Panc1 (cell line): ENCODE measurements around the gene ANAPC1. TPM values are rescaled to one million over a fixed set of nuclear protein-coding genes. Genes with fewer than 3 reads are reported as not detected.
"Not testable (repeated sequence)": the region's sequence is repeated elsewhere in the genome, so short reads cannot be mapped to it uniquely, and the experiment has no call there.

Experiments
- ATAC-seq: fragments of 200-7000 bp; cut with Tn5 transposase; 2 replicates; pipeline ENCODE4 v1.9.1; 2020; ENCODE audit warnings: mild to moderate bottlenecking, moderate library complexity
- BruUV-seq: library from RNA; stranded (reverse); fragments of 400-500 nt; replicated peaks from 2 replicates; lab custom pipeline; 2021; lab: Mats Ljungman, UMichigan
- CTCF ChIA-PET: fragments of 300-600 bp; sonication (Branson Sonifier 250); formaldehyde crosslinking; loops from one replicate; lab custom pipeline; 2022; ENCODE audit warnings: antibody characterized with exemption; lab: Charles Lee
- POLR2A ChIA-PET: fragments of 300-600 bp; sonication (Branson Sonifier 250); formaldehyde crosslinking; loops from one replicate; lab custom pipeline; 2022; ENCODE audit warnings: antibody characterized with exemption; lab: Charles Lee
- DNase-seq: peaks from one replicate; pipeline ENCODE4 v3.0.0-alpha.2; 2010; ENCODE audit warnings: low read depth, low spot score
- H3K27ac ChIP-seq: 2 replicates; pipeline ENCODE4 v1.5.1; 2011; ENCODE audit warnings: mild to moderate bottlenecking, low read length, inconsistent platforms
- H3K27me3 ChIP-seq: fragments of 200-500 bp; sonication (Bioruptor generic); 2 replicates; pipeline ENCODE4 v1.6.0; 2014; ENCODE audit warnings: low read length, inconsistent platforms; ENCODE audit not compliant: control insufficient read depth, insufficient read depth
- H3K36me3 ChIP-seq: fragments of 200-500 bp; sonication (Bioruptor generic); 2 replicates; pipeline ENCODE4 v1.5.1; 2014; ENCODE audit warnings: inconsistent platforms, mild to moderate bottlenecking, low read length, moderate library complexity; ENCODE audit not compliant: control insufficient read depth, insufficient read depth
- H3K4me1 ChIP-seq: 2 replicates; pipeline ENCODE4 v1.5.1; 2011; ENCODE audit warnings: inconsistent platforms, mild to moderate bottlenecking, low read length, moderate library complexity; ENCODE audit not compliant: control insufficient read depth, insufficient read depth
- H3K4me3 ChIP-seq, 2 experiments: 2 replicates each; pipeline ENCODE4 v1.5.1; 2011 to 2012; ENCODE audit warnings: low read depth in 2 of 2, low read length in 2 of 2, mild to moderate bottlenecking in 2 of 2, inconsistent platforms in 1 of 2, moderate library complexity in 1 of 2
- H3K9me3 ChIP-seq: fragments of 200-500 bp; sonication (Bioruptor generic); 2 replicates; pipeline ENCODE4 v1.5.1; 2014; ENCODE audit warnings: low read depth, mild to moderate bottlenecking, inconsistent platforms, low read length, moderate library complexity; ENCODE audit not compliant: control insufficient read depth, insufficient read depth
- in situ Hi-C: cut with HindIII; loops from 2 replicates; pipeline ENCODE4 v1.10.0; 2016; ENCODE audit warnings: low sequenced_read_pairs, low pct_unique_long_range_greater_than_20kb
- intact Hi-C: fragments of 100-400 bp; cut with micrococcal nuclease; formaldehyde crosslinking; loops from one replicate; pipeline ENCODE4 v1.10.0; 2022; ENCODE audit not compliant: unreplicated experiment
- total RNA-seq: library from RNA; stranded (reverse); gene quantifications from one replicate; pipeline ENCODE4 v1.2.1, GENCODE V29; 2021; ENCODE audit not compliant: unreplicated experiment
- TF ChIP-seq, protein P1 (sequence below): fragments of 450-650 bp; IDR thresholded peaks from 2 replicates; pipeline ENCODE4 v1.5.1; 2017; ENCODE audit warnings: mild to moderate bottlenecking

ANAPC1 gene
- total RNA-seq, 1 experiment from 2014 or later, result 75.1 TPM

DNA sequence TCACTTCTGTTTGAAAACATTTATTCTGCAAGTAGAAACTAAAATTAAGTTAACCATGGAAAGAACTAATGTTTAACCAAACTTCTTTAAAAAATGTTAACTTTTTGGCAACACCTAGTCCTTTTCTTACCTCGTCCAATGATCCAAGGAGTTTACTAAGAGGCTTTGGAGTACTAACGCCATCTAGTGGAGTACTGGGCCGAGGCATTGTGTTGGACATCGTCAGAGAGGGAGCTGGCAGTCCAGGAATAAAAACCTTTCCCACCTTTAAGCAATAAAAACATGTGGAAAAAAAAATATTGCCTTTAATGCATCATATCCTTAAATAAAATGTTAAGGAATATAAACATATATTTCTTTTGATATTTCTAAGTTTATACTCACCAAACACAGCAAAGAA lies 33.3 kb downstream of the ANAPC1 start:
- peak; percentile 88 for ATAC-seq
- H3K9me3 ChIP-seq, H3K4me1 ChIP-seq, CTCF ChIA-PET, POLR2A ChIA-PET, H3K4me3 ChIP-seq, H3K27me3 ChIP-seq, DNase-seq, in situ Hi-C loops, H3K36me3 ChIP-seq, BruUV-seq, H3K27ac ChIP-seq, intact Hi-C loops: not testable (repeated sequence)
- TF ChIP-seq, protein P1, sequence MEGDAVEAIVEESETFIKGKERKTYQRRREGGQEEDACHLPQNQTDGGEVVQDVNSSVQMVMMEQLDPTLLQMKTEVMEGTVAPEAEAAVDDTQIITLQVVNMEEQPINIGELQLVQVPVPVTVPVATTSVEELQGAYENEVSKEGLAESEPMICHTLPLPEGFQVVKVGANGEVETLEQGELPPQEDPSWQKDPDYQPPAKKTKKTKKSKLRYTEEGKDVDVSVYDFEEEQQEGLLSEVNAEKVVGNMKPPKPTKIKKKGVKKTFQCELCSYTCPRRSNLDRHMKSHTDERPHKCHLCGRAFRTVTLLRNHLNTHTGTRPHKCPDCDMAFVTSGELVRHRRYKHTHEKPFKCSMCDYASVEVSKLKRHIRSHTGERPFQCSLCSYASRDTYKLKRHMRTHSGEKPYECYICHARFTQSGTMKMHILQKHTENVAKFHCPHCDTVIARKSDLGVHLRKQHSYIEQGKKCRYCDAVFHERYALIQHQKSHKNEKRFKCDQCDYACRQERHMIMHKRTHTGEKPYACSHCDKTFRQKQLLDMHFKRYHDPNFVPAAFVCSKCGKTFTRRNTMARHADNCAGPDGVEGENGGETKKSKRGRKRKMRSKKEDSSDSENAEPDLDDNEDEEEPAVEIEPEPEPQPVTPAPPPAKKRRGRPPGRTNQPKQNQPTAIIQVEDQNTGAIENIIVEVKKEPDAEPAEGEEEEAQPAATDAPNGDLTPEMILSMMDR, result peak; percentile 79

DNA sequence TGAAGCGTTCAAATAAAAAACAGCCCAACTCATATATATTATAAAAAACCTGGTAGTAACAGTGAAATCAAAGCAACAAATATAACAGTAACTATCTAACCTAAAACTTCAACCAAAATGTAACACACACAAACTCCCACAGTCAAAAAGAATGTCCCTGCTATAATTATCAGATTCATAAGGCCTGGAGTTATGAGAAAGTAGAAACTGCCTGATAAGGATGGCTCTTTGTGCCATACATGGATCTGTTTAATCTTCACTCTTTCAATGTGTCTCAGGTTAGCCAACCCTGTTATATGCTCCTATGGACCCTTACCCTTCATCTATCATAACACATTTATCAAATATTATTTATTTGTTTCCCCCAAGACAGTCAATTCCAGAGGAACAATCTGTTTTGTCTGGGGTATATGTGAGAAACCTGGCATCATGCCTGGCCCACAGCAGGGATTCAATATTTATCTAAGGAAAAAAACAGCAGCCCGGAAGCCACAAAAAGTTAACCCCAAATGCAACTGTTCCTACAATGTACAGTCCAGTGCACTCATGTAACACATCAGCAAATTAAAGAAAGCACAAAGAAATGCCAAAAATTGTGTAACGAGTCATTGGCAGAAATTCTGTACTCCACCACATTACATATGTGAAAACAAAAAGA lies 44.2 kb downstream of the ANAPC1 start:
- H3K27me3 ChIP-seq, in situ Hi-C loops, H3K9me3 ChIP-seq, H3K36me3 ChIP-seq, H3K27ac ChIP-seq, DNase-seq, ATAC-seq, H3K4me3 ChIP-seq, intact Hi-C loops, CTCF ChIA-PET, POLR2A ChIA-PET, H3K4me1 ChIP-seq: not testable (repeated sequence)
- TSS peak; percentile 24 for BruUV-seq

DNA sequence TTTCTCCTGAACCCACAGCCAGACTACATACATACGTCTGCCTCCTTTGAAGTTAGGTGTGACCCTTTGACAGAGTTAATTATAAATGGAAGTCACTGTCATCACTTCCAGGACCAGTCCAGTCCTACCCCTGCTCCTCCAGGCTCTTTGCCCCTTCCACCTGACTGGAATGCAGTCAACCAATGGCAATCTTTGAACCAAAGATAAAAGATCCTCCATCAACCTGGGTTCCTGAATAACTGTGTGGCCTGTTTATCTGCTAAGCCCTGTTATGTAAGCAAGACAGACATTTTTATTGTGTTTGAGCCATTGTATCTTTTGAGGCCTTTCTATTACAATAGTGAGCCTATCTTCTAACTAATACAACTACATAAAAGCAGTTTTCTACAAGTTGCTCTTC lies 45.0 kb downstream of the ANAPC1 start:
- CTCF ChIA-PET, H3K9me3 ChIP-seq, BruUV-seq, in situ Hi-C loops, H3K27ac ChIP-seq, H3K4me3 ChIP-seq, POLR2A ChIA-PET, H3K27me3 ChIP-seq, DNase-seq, H3K36me3 ChIP-seq, intact Hi-C loops, ATAC-seq, H3K4me1 ChIP-seq: not testable (repeated sequence)

DNA sequence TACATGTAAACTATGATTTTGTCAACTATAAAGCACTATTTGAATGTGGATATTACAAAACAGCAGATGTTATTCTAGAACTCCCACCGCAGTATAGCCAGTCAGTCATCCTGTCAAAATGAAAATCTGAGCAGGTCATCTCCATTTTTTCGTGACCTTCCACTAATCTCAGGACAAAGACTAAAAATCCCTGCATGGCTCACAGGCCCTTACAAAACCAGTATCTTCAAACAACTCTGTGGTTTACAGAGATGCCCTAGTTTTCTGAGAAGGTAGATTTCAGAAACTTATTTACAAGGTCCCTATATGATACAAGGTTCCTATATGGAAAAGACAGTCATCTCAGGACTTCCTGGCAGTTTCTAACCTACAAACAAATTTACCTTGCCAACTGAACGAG lies 49.8 kb downstream of the ANAPC1 start:
- intact Hi-C loops, H3K4me3 ChIP-seq, ATAC-seq: not testable (repeated sequence)

DNA sequence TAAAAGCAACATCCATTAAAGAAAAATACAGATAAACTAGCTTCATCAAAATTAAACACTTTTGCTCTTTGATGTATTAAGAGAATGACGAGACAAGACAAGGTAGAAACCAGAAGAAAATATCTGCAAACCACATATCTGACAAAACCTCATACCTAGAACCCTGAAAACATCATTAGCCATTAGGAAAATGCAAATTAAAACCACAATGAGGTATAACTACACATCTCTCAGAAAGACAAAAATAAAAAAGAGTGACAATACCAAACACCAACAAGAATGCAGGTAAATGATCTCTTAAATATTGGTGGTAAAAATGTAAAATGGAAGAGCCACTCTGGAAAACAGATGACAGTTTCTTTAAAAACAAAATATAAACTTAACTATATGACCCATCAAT lies 53.5 kb downstream of the ANAPC1 start:
- DNase-seq, in situ Hi-C loops, H3K4me1 ChIP-seq, ATAC-seq, POLR2A ChIA-PET, BruUV-seq, intact Hi-C loops, H3K36me3 ChIP-seq, H3K4me3 ChIP-seq, H3K27me3 ChIP-seq, CTCF ChIA-PET, H3K27ac ChIP-seq, H3K9me3 ChIP-seq: not testable (repeated sequence)

More for the DNA sequence above, 49.8 kb downstream of the ANAPC1 start:
- H3K4me1 ChIP-seq, H3K27ac ChIP-seq, in situ Hi-C loops, POLR2A ChIA-PET, CTCF ChIA-PET, H3K9me3 ChIP-seq, H3K27me3 ChIP-seq, H3K36me3 ChIP-seq, DNase-seq, BruUV-seq: not testable (repeated sequence)

DNA sequence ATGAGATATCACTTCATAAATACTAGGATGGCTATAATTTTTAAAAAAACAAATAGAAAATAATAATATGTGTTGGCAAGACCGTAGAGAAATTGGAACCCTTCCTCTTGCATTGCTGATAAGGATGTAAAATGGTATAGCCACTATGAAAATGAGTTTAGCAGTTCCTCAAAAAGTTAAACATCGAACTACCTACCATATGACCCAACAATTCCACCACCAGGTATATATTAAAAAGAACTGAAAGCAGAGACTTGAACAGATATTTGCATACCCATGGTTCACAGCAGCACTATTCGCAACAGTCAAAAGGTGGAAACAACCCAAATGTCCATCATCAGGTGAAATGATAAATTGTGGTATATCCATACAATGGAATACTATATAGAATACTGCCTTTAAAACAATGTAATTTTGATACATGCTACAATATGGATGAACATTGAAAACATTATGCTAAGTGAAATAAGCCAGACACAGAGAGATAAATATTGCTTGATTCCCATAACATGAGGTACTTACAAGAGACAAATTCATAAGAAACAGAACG lies 55.7 kb downstream of the ANAPC1 start:
- POLR2A ChIA-PET, BruUV-seq, H3K36me3 ChIP-seq: not testable (repeated sequence)

More for the DNA sequence above, 55.7 kb downstream of the ANAPC1 start:
- H3K27me3 ChIP-seq, in situ Hi-C loops, H3K4me1 ChIP-seq, DNase-seq, CTCF ChIA-PET, ATAC-seq, H3K4me3 ChIP-seq, H3K27ac ChIP-seq, H3K9me3 ChIP-seq, intact Hi-C loops: not testable (repeated sequence)
